ENCODE measurements around the gene OPN3. TPM values are rescaled to one million over a fixed set of nuclear protein-coding genes. Genes with fewer than 3 reads are reported as not detected.

The OPN3 gene
- total and polyA plus RNA-seq, 9 of the 15 experiments (the other 6 are each of a cell fraction or from before 2014, with no cell fraction given): 4.2 to 34.6 (median 17.0) TPM

DNA sequence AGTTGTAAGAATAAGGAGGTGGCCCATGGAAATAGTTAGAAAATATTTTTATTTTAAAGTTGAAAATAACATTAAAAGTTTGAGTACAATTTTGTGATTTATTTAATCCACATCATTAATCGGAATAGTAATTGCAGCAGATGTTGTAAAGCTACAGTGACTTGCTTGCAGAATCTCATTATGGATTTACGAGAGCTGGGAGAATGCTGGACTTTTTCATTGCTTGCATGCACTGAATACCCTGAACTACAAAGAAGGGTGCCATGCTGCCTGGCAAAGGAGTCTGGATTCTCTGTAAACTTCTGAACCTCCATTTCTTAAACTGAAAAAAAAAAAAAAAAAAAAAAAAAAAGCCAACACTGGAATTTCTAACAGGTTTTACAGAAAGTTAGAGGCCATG lies 38.4 kb upstream of the OPN3 start:
- Histone ChIP-seq H2AFZ (ENCODE audit: low read depth, low read length) (no peak overlapping the region), H3K4me2 (ENCODE audit: insufficient read depth, low read length) (no peak overlapping the region), H3K4me3 (no peak overlapping the region), H3K27ac (ENCODE audit: extremely low read depth, low read depth, low read length) (no peak overlapping the region), H3K4me1 (replicated peaks in 1 of 2; ENCODE audit: control insufficient read depth in 2 of 2, insufficient read depth in 2 of 2, low read length in 2 of 2) (0 out of 5 replicates have a peak, but pooled peaks cover 0 to 6% of the 10 kb centered on the region in 2 experiments), H3K9ac (ENCODE audit: insufficient read depth in 1 of 2, low read depth in 2 of 2, low read length in 2 of 2) (no peak overlapping the region), H3K36me3 (ENCODE audit: control insufficient read depth, insufficient read depth, low read length) (no peaks in the 10 kb centered on the region), H3K79me2 (ENCODE audit: control insufficient read depth, insufficient read depth, low read length) (no peaks in the 10 kb centered on the region), H4K20me1 (replicated peaks; ENCODE audit: control insufficient read depth, insufficient read depth, low read length) (no peaks in the 10 kb centered on the region), H3K27me3 (ENCODE audit: control insufficient read depth in 2 of 2, insufficient read depth in 2 of 2, low read length in 2 of 2) (no peaks in the 10 kb centered on the region), H3K9me3 (replicated peaks; ENCODE audit: control insufficient read depth, insufficient read depth, low read depth, low read length) (no peaks in the 10 kb centered on the region), H3K9me1 (ENCODE audit: control insufficient read depth, insufficient read depth, low read length) (no peaks in the 10 kb centered on the region)
- TF ChIP-seq SNRNP70 (optimal IDR thresholded peaks at IDR 0.05; ENCODE audit: low read depth, low read length): no peak
- no peak for TF ChIP-seq POLR2AphosphoS2 (IDR thresholded peaks at IDR 0.05; ENCODE audit: low read length)
- TF ChIP-seq NUFIP1 (IDR thresholded peaks at IDR 0.05; ENCODE audit: partially characterized antibody): no peak
- TF ChIP-seq ZFX (CRISPR knock-in tag; IDR thresholded peaks at IDR 0.05): no peak
- WGBS (ENCODE audit: insufficient coverage, low coverage, missing lambda C conversion rate): 70% methylated on average over 2 of the region's 2 CpGs
- FAIRE-seq (no peak), DNase-seq (ENCODE audit: extremely low read depth in 1 of 4, low spot score in 3 of 4) (no peak), ATAC-seq (no peak)
- intact Hi-C loops (cut with micrococcal nuclease) (no loop called here), in situ Hi-C loops (cut with MboI) (no loop called here)
- no TSS peak for BruUV-seq (replicated peaks)
- POLR2A ChIA-PET: interaction anchor here (0.6 to 3.0 kb wide), 5 partner anchors 8 to 175 kb away, joined by 3 to 8 read pairs (median 4); no protein-coding TSS in a partner anchor
- CTCF ChIA-PET (ENCODE audit: low intra/inter-chr PET ratio): no interaction called here

DNA sequence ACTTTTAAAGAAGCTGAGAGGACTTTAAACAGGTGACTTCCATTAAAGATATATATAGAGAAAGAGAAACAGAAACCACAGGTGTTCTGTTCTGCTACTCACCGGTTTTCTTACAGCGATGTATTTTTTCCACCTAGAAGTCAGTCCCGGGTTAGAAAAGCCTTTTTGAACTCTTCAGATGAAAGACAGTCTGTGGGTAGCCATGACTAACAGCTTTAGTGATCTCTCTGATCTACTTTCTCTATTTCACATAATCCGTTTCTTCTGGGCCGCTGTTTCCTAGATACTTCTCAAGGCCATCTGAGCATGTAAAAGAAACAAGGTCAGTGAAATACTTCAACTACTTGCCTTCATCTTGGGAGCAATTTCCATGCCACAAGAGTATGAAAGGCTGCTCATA lies 37.0 kb upstream of the OPN3 start:
- 62% methylated on average over 5 of the region's 5 CpGs for WGBS (ENCODE audit: insufficient coverage, low coverage, missing lambda C conversion rate)
- H2AFZ ChIP-seq (ENCODE audit: low read depth, low read length): peak overlapping the region; percentile 10; the same call in 1 of the 2 replicates

More for the DNA sequence above, 37.0 kb upstream of the OPN3 start:
- H3K4me3 ChIP-seq: no peak overlapping the region
- no peak overlapping the region for H3K27ac ChIP-seq (ENCODE audit: extremely low read depth, low read depth, low read length)
- ATAC-seq: no peak
- H3K4me2 ChIP-seq (ENCODE audit: insufficient read depth, low read length): no peak overlapping the region
- no peaks in the 10 kb centered on the region for H3K79me2 ChIP-seq (ENCODE audit: control insufficient read depth, insufficient read depth, low read length)
- BruUV-seq (replicated peaks): no TSS peak
- ChIA-PET POLR2A (interaction anchor here (3.0 kb wide), 1 partner anchor 12 kb away, joined by 8 read pairs; no protein-coding TSS in a partner anchor), CTCF (ENCODE audit: low intra/inter-chr PET ratio) (no interaction called here)
- DNase-seq (ENCODE audit: extremely low read depth in 1 of 4, low spot score in 3 of 4): no peak
- no peaks in the 10 kb centered on the region for H3K36me3 ChIP-seq (ENCODE audit: control insufficient read depth, insufficient read depth, low read length)
- no peaks in the 10 kb centered on the region for H3K9me3 ChIP-seq (replicated peaks; ENCODE audit: control insufficient read depth, insufficient read depth, low read depth, low read length)
- no peaks in the 10 kb centered on the region for H3K9me1 ChIP-seq (ENCODE audit: control insufficient read depth, insufficient read depth, low read length)
- intact Hi-C loops (cut with micrococcal nuclease) (no loop called here), in situ Hi-C loops (cut with MboI) (no loop called here)
- 0 out of 5 replicates have a peak, but pooled peaks cover 0 to 6% of the 10 kb centered on the region in 2 experiments for H3K4me1 ChIP-seq (replicated peaks in 1 of 2; ENCODE audit: control insufficient read depth in 2 of 2, insufficient read depth in 2 of 2, low read length in 2 of 2)
- no peaks in the 10 kb centered on the region for H3K27me3 ChIP-seq (ENCODE audit: control insufficient read depth in 2 of 2, insufficient read depth in 2 of 2, low read length in 2 of 2)
- no peak overlapping the region for H3K9ac ChIP-seq (ENCODE audit: insufficient read depth in 1 of 2, low read depth in 2 of 2, low read length in 2 of 2)
- no peaks in the 10 kb centered on the region for H4K20me1 ChIP-seq (replicated peaks; ENCODE audit: control insufficient read depth, insufficient read depth, low read length)
- TF ChIP-seq, protein P1, sequence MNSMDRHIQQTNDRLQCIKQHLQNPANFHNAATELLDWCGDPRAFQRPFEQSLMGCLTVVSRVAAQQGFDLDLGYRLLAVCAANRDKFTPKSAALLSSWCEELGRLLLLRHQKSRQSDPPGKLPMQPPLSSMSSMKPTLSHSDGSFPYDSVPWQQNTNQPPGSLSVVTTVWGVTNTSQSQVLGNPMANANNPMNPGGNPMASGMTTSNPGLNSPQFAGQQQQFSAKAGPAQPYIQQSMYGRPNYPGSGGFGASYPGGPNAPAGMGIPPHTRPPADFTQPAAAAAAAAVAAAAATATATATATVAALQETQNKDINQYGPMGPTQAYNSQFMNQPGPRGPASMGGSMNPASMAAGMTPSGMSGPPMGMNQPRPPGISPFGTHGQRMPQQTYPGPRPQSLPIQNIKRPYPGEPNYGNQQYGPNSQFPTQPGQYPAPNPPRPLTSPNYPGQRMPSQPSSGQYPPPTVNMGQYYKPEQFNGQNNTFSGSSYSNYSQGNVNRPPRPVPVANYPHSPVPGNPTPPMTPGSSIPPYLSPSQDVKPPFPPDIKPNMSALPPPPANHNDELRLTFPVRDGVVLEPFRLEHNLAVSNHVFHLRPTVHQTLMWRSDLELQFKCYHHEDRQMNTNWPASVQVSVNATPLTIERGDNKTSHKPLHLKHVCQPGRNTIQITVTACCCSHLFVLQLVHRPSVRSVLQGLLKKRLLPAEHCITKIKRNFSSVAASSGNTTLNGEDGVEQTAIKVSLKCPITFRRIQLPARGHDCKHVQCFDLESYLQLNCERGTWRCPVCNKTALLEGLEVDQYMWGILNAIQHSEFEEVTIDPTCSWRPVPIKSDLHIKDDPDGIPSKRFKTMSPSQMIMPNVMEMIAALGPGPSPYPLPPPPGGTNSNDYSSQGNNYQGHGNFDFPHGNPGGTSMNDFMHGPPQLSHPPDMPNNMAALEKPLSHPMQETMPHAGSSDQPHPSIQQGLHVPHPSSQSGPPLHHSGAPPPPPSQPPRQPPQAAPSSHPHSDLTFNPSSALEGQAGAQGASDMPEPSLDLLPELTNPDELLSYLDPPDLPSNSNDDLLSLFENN (IDR thresholded peaks at IDR 0.05; ENCODE audit: low read depth in 2 of 2, low read length in 2 of 2): no peak
- no peak for TF ChIP-seq POLR3G (IDR thresholded peaks at IDR 0.05; ENCODE audit: extremely low read depth, insufficient read length, insufficient replicate concordance)
- no peak for TF ChIP-seq SOX6 (IDR thresholded peaks at IDR 0.05)
- TF ChIP-seq NCOA4 (IDR thresholded peaks at IDR 0.05; ENCODE audit: partially characterized antibody): no peak
- TF ChIP-seq HEY1 (CRISPR knock-in tag; IDR thresholded peaks at IDR 0.05; ENCODE audit: borderline replicate concordance): no peak
- TF ChIP-seq NFYB (IDR thresholded peaks at IDR 0.05; ENCODE audit: extremely low read depth, insufficient read length): no peak
- no peak for FAIRE-seq
